Glutamatergic neuron (in vitro differentiated cells): ENCODE measurements around the gene CALCB. TPM values are rescaled to one million over a fixed set of nuclear protein-coding genes. Genes with fewer than 3 reads are reported as not detected.
"Not testable (repeated sequence)": the region's sequence is repeated elsewhere in the genome, so short reads cannot be mapped to it uniquely, and the experiment has no call there.

ENCODE experiments used
- DNase-seq: peaks from one replicate; pipeline ENCODE4 v3.0.0; 2022
- H3K27ac Mint-ChIP-seq: one replicate; pipeline ENCODE4 v1.8.0; 2020; ENCODE audit warnings: mild to moderate bottlenecking, mixed read lengths, inconsistent platforms; ENCODE audit not compliant: unreplicated experiment
- H3K27me3 Mint-ChIP-seq: one replicate; pipeline ENCODE4 v1.8.0; 2020; ENCODE audit warnings: mild to moderate bottlenecking, moderate library complexity, mixed read lengths, inconsistent platforms; ENCODE audit not compliant: unreplicated experiment
- H3K36me3 Mint-ChIP-seq: one replicate; pipeline ENCODE4 v1.8.0; 2020; ENCODE audit warnings: mild to moderate bottlenecking, mixed read lengths, inconsistent platforms; ENCODE audit not compliant: unreplicated experiment
- H3K4me1 Mint-ChIP-seq: one replicate; pipeline ENCODE4 v1.8.0; 2020; ENCODE audit warnings: mild to moderate bottlenecking, low read depth, mixed read lengths, inconsistent platforms; ENCODE audit not compliant: unreplicated experiment
- H3K4me3 Mint-ChIP-seq: one replicate; pipeline ENCODE4 v1.8.0; 2020; ENCODE audit warnings: mild to moderate bottlenecking, mixed read lengths, inconsistent platforms; ENCODE audit not compliant: unreplicated experiment
- H3K9me3 Mint-ChIP-seq: one replicate; pipeline ENCODE4 v1.8.0; 2020; ENCODE audit warnings: mild to moderate bottlenecking, moderate library complexity, mixed read lengths, inconsistent platforms; ENCODE audit not compliant: unreplicated experiment
- total RNA-seq: library from RNA; stranded (reverse); fragmentation: NEBNext Ultra II Directional; extraction: Animal tissue kit (Norgen Biotek cat#: 25700); gene quantifications from one replicate; pipeline ENCODE4 v1.2.1, GENCODE V29; 2021; ENCODE audit not compliant: unreplicated experiment
- TF ChIP-seq, protein P1 (sequence below): fragments of 200-600 bp; sonication (generic); IDR thresholded peaks from one replicate; pipeline ENCODE4 v1.5.0; 2021; ENCODE audit not compliant: partially characterized antibody, unreplicated experiment

The CALCB gene
- total RNA-seq, 1 donor from 2014 or later = 0.74 TPM

DNA sequence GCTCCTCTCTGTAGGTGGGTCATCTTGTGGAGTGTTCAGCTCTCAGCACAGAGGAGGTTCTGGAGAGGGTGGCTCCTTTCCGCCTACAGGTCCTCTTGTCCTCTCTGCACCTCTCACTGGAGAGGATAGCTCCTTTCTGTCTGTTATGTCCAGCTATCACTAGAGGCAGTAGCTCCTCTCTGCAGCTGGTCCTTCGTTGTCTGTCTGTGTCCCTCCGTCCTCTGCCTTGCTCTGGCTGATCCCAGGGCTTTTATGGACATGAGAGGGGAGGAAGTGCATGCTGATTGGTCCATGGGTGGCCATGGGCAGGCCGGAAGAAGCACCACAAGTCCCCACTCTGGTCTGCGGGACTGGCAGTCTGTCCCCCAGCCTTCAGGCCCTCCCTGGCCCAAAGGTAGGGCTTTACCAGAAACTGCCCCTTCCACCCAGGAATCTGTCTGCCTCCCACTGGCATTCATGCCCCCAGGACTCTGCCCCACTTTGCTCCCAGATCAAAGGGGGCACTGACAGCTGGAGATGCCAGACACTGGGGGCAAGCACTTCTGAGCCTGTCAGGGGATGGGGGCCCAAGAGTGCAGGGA lies 38.6 kb upstream of the CALCB start:
- Mint-ChIP-seq H3K4me1 (no peaks in the 10 kb centered on the region), H3K27ac (no peak overlapping the region), H3K9me3 (no peaks in the 10 kb centered on the region), H3K36me3 (no peaks in the 10 kb centered on the region), H3K4me3 (no peak overlapping the region), H3K27me3 (peaks cover 5% of the 10 kb centered on the region)
- TF ChIP-seq, protein P1, sequence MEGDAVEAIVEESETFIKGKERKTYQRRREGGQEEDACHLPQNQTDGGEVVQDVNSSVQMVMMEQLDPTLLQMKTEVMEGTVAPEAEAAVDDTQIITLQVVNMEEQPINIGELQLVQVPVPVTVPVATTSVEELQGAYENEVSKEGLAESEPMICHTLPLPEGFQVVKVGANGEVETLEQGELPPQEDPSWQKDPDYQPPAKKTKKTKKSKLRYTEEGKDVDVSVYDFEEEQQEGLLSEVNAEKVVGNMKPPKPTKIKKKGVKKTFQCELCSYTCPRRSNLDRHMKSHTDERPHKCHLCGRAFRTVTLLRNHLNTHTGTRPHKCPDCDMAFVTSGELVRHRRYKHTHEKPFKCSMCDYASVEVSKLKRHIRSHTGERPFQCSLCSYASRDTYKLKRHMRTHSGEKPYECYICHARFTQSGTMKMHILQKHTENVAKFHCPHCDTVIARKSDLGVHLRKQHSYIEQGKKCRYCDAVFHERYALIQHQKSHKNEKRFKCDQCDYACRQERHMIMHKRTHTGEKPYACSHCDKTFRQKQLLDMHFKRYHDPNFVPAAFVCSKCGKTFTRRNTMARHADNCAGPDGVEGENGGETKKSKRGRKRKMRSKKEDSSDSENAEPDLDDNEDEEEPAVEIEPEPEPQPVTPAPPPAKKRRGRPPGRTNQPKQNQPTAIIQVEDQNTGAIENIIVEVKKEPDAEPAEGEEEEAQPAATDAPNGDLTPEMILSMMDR = no peak
- no peak for DNase-seq

GRCh38 chr11:15035283-15035682 lies 38.1 kb upstream of the CALCB start:
- H3K9me3 Mint-ChIP-seq = no peaks in the 10 kb centered on the region
- no peak overlapping the region for H3K4me3 Mint-ChIP-seq
- H3K27me3 Mint-ChIP-seq = peaks cover 5% of the 10 kb centered on the region
- TF ChIP-seq, protein P1 = no peak
- H3K27ac Mint-ChIP-seq = no peak overlapping the region
- H3K4me1 Mint-ChIP-seq = no peaks in the 10 kb centered on the region
- no peak for DNase-seq
- H3K36me3 Mint-ChIP-seq = no peaks in the 10 kb centered on the region

DNA sequence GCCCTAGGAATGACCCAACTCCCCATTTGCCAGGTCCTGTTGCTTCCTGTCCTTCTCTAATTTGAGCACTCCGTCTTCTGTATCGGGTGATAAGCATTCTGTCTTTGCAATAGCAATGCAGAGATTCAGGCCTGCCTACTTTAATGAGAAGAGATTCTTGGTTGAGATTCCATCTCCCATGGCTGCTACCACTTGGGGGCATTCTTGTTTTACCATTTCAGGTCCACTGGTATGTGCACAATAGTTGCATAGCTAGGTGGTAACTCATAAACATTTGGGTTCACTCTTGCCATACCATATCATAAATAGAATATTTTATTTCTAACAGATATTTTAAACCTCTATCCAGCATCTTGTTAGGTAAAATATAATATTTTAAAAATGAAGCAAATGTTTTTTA lies 34.4 kb upstream of the CALCB start:
- TF ChIP-seq, protein P1 = no peak
- DNase-seq = no peak
- Mint-ChIP-seq H3K9me3 (no peaks in the 10 kb centered on the region), H3K4me3 (no peak overlapping the region), H3K4me1 (no peaks in the 10 kb centered on the region), H3K36me3 (no peaks in the 10 kb centered on the region), H3K27me3 (peaks cover 3% of the 10 kb centered on the region), H3K27ac (no peak overlapping the region)

DNA sequence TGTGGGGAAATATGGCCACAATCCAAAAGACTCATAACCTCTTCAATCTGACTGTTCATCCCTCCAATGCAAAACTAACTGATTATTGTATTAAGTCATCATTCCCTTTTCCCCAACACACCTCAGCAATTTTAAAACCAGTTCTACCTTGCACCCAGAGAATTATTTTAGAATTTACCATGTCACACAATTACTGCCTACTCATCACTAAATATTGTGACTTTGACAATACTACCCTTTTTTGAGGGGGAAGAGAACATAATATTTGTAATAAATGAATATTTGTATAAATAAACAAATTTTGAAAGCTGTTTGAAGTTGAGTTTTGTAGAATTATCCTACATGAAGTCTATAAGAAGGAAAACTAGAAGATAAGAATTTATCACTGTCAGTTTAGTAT lies 28.2 kb upstream of the CALCB start:
- TF ChIP-seq, protein P1 = no peak
- no peaks in the 10 kb centered on the region for H3K4me1 Mint-ChIP-seq
- H3K27me3 Mint-ChIP-seq = no peaks in the 10 kb centered on the region
- no peaks in the 10 kb centered on the region for H3K9me3 Mint-ChIP-seq
- no peak overlapping the region for H3K4me3 Mint-ChIP-seq
- H3K36me3 Mint-ChIP-seq = no peaks in the 10 kb centered on the region
- DNase-seq = no peak
- H3K27ac Mint-ChIP-seq = no peak overlapping the region

- Mint-ChIP-seq H3K27me3 (no peaks in the 10 kb centered on the region), H3K4me1 (no peaks in the 10 kb centered on the region), H3K27ac (no peak overlapping the region), H3K4me3 (no peak overlapping the region), H3K36me3 (no peaks in the 10 kb centered on the region), H3K9me3 (no peaks in the 10 kb centered on the region)
- TF ChIP-seq, protein P1 = no peak
- no peak for DNase-seq
Measured at GRCh38 chr11:15045891-15046290, 27.5 kb upstream of the CALCB start.

DNA sequence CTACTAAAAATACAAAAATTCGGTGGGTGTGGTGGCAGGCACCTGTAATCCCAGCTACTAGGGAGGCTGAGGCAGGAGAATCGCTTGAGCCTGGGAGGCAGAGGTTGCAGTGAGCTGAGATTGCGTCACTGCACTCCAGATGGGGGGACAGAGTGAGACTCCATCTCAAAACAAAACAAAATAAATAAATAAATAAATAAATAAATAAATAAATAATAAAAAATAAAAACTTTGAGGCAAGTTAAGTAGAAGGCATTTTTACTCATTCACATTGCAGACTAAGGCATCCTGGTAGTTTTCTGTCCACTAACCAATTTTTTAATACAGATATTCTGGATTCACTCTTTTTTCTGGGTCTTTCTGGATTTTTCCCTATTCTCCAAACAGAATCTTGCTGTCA lies 26.7 kb upstream of the CALCB start:
- not testable (repeated sequence) for H3K27ac Mint-ChIP-seq, H3K36me3 Mint-ChIP-seq, H3K27me3 Mint-ChIP-seq, H3K9me3 Mint-ChIP-seq, DNase-seq, H3K4me3 Mint-ChIP-seq, H3K4me1 Mint-ChIP-seq
